H9 (cell line): ENCODE measurements around the gene GP1BA. TPM values are rescaled to one million over a fixed set of nuclear protein-coding genes. Genes with fewer than 3 reads are reported as not detected.

ENCODE experiments used
- DNase-seq: peaks from one replicate; pipeline ENCODE4 v3.0.0-alpha.2; 2017
- H2AFZ ChIP-seq: one replicate; pipeline ENCODE4 v1.6.1; 2013; ENCODE audit warnings: mild to moderate bottlenecking, low read length, control low read depth, moderate library complexity
- H2AK5ac ChIP-seq: 2 replicates; pipeline ENCODE4 v1.6.1; 2013; ENCODE audit warnings: low read length, control low read depth, mixed read lengths; ENCODE audit not compliant: insufficient read length
- H2BK120ac ChIP-seq: one replicate; pipeline ENCODE4 v1.6.1; 2013; ENCODE audit warnings: low read depth, mild to moderate bottlenecking, low read length, control low read depth, inconsistent platforms; ENCODE audit not compliant: poor library complexity, severe bottlenecking
- H2BK12ac ChIP-seq: 2 replicates; pipeline ENCODE4 v1.6.1; 2013; ENCODE audit warnings: low read length, control low read depth, mixed read lengths, low read depth; ENCODE audit not compliant: insufficient read length
- H2BK15ac ChIP-seq: 2 replicates; pipeline ENCODE4 v1.6.1; 2013; ENCODE audit warnings: low read depth, low read length, control low read depth
- H2BK20ac ChIP-seq: one replicate; pipeline ENCODE4 v1.6.1; 2013; ENCODE audit warnings: low read depth, mild to moderate bottlenecking, low read length, control low read depth, inconsistent platforms; ENCODE audit not compliant: poor library complexity, severe bottlenecking
- H2BK5ac ChIP-seq: 2 replicates; pipeline ENCODE4 v1.6.1; 2013; ENCODE audit warnings: low read length, control low read depth, mixed read lengths; ENCODE audit not compliant: insufficient read length
- H3K14ac ChIP-seq: 2 replicates; pipeline ENCODE4 v1.6.1; 2013; ENCODE audit warnings: low read length, control low read depth; ENCODE audit not compliant: insufficient read depth
- H3K18ac ChIP-seq: 2 replicates; pipeline ENCODE4 v1.6.1; 2013; ENCODE audit warnings: low read depth, mild to moderate bottlenecking, mixed read lengths, low read length, control low read depth; ENCODE audit not compliant: insufficient read length
- H3K23ac ChIP-seq: 2 replicates; pipeline ENCODE4 v1.6.1; 2013; ENCODE audit warnings: low read length, control low read depth, mixed read lengths, low read depth; ENCODE audit not compliant: insufficient read length
- H3K23me2 ChIP-seq: 2 replicates; pipeline ENCODE4 v1.6.1; 2013; ENCODE audit warnings: low read depth, mild to moderate bottlenecking, mixed read lengths, low read length, control low read depth; ENCODE audit not compliant: insufficient read length, poor library complexity, severe bottlenecking
- H3K27ac ChIP-seq: 2 replicates; pipeline ENCODE4 v1.5.1; 2013; ENCODE audit warnings: low read length, control low read depth, mixed read lengths, low read depth; ENCODE audit not compliant: insufficient read length
- H3K27me3 ChIP-seq: 2 replicates; pipeline ENCODE4 v1.6.1; 2013; ENCODE audit warnings: low read length, control low read depth, inconsistent platforms; ENCODE audit not compliant: insufficient read depth
- H3K4ac ChIP-seq: 2 replicates; pipeline ENCODE4 v1.6.1; 2013; ENCODE audit warnings: low read depth, mild to moderate bottlenecking, control low read depth, inconsistent platforms, low read length, moderate library complexity
- H3K4me1 ChIP-seq: 2 replicates; pipeline ENCODE4 v1.6.1; 2013; ENCODE audit warnings: low read length, control low read depth, inconsistent platforms; ENCODE audit not compliant: insufficient read depth
- H3K4me2 ChIP-seq: 2 replicates; pipeline ENCODE4 v1.6.1; 2013; ENCODE audit warnings: low read length, control low read depth, mixed read lengths; ENCODE audit not compliant: insufficient read length, insufficient read depth
- H3K56ac ChIP-seq: 2 replicates; pipeline ENCODE4 v1.6.1; 2013; ENCODE audit warnings: low read depth, mild to moderate bottlenecking, mixed read lengths, low read length, control low read depth; ENCODE audit not compliant: insufficient read length
- H3K79me1 ChIP-seq: 2 replicates; pipeline ENCODE4 v1.6.1; 2013; ENCODE audit warnings: low read depth, mild to moderate bottlenecking, moderate library complexity, low read length, control low read depth, inconsistent platforms; ENCODE audit not compliant: insufficient read depth, poor library complexity, severe bottlenecking
- H3K79me2 ChIP-seq: 2 replicates; pipeline ENCODE4 v1.6.1; 2013; ENCODE audit warnings: low read length, control low read depth, inconsistent platforms; ENCODE audit not compliant: insufficient read depth
- H3K9ac ChIP-seq: 2 replicates; pipeline ENCODE4 v1.6.1; 2013; ENCODE audit warnings: low read length, control low read depth, mixed read lengths; ENCODE audit not compliant: insufficient read length; ENCODE audit errors: extremely low read depth
- H3K9me3 ChIP-seq: one replicate; pipeline ENCODE4 v1.6.1; 2013; ENCODE audit warnings: low read depth, low read length, inconsistent platforms; ENCODE audit not compliant: control insufficient read depth
- H3T11ph ChIP-seq: one replicate; pipeline ENCODE4 v1.6.1; 2013; ENCODE audit warnings: mild to moderate bottlenecking, low read length, control low read depth, inconsistent platforms
- H4K20me1 ChIP-seq: one replicate; pipeline ENCODE4 v1.6.1; 2013; ENCODE audit not compliant: control insufficient read depth, insufficient read length, insufficient read depth
- H4K5ac ChIP-seq: 2 replicates; pipeline ENCODE4 v1.6.1; 2013; ENCODE audit warnings: low read depth, mild to moderate bottlenecking, mixed read lengths, low read length, control low read depth; ENCODE audit not compliant: insufficient read length
- H4K8ac ChIP-seq: replicated peaks from 2 replicates; pipeline ENCODE4 v1.6.1; 2013; ENCODE audit warnings: low read length, control low read depth, mixed read lengths, low read depth; ENCODE audit not compliant: insufficient read length
- H4K91ac ChIP-seq: 2 replicates; pipeline ENCODE4 v1.6.1; 2013; ENCODE audit warnings: low read depth, mild to moderate bottlenecking, moderate library complexity, mixed read lengths, low read length, control low read depth; ENCODE audit not compliant: insufficient read length
- H3K27ac Mint-ChIP-seq, 3 experiments: 2 replicates in 2 of 3; 3 replicates in 1 of 3; pipeline ENCODE4 v1.8.0; 2020 to 2021; ENCODE audit warnings: mixed read lengths in 3 of 3, mild to moderate bottlenecking in 1 of 3, moderate library complexity in 1 of 3
- H3K27me3 Mint-ChIP-seq: 2 replicates; pipeline ENCODE4 v1.8.0; 2021; ENCODE audit warnings: low read depth, mild to moderate bottlenecking, moderate library complexity, mixed read lengths
- H3K36me3 Mint-ChIP-seq, 3 experiments: 2 replicates in 2 of 3; 3 replicates in 1 of 3; pipeline ENCODE4 v1.8.0; 2020 to 2021; ENCODE audit warnings: low read depth in 3 of 3, mixed read lengths in 3 of 3; ENCODE audit not compliant: insufficient read depth in 1 of 3
- H3K4me1 Mint-ChIP-seq, 2 experiments: 2 replicates each; pipeline ENCODE4 v1.8.0; 2020; ENCODE audit warnings: mixed read lengths in 2 of 2
- H3K4me3 Mint-ChIP-seq, 2 experiments: 2 replicates in 1 of 2; 3 replicates in 1 of 2; pipeline ENCODE4 v1.8.0; 2020 to 2021; ENCODE audit warnings: mild to moderate bottlenecking in 2 of 2, mixed read lengths in 2 of 2, moderate library complexity in 1 of 2
- H3K9me3 Mint-ChIP-seq, 2 experiments: 2 replicates in 1 of 2; 3 replicates in 1 of 2; pipeline ENCODE4 v1.8.0; 2020; ENCODE audit warnings: mild to moderate bottlenecking in 2 of 2, mixed read lengths in 2 of 2, moderate library complexity in 1 of 2
- WGBS: extraction: QIAGEN DNeasy Blood & Tissue Kit; methylation state at CpG from one replicate; pipeline ENCODE4 v1.1.7; 2013; ENCODE audit warnings: missing lambda C conversion rate, low lambda C conversion rate, mixed read lengths; ENCODE audit not compliant: insufficient read length; ENCODE audit errors: extremely low coverage; 5-methylcytosine and 5-hydroxymethylcytosine counted together
- total RNA-seq: library from RNA; stranded (reverse); gene quantifications from 2 replicates; pipeline ENCODE4 v1.2.1, GENCODE V29; 2021
- TF ChIP-seq, protein P1 (sequence below): fragments of 200-600 bp; sonication (generic); conservative IDR thresholded peaks from 3 replicates; pipeline ENCODE4 v1.8.0; 2021; ENCODE audit warnings: antibody characterized with exemption, mild to moderate bottlenecking

GP1BA gene
- total RNA-seq, 1 experiment from 2014 or later, result not detected

DNA sequence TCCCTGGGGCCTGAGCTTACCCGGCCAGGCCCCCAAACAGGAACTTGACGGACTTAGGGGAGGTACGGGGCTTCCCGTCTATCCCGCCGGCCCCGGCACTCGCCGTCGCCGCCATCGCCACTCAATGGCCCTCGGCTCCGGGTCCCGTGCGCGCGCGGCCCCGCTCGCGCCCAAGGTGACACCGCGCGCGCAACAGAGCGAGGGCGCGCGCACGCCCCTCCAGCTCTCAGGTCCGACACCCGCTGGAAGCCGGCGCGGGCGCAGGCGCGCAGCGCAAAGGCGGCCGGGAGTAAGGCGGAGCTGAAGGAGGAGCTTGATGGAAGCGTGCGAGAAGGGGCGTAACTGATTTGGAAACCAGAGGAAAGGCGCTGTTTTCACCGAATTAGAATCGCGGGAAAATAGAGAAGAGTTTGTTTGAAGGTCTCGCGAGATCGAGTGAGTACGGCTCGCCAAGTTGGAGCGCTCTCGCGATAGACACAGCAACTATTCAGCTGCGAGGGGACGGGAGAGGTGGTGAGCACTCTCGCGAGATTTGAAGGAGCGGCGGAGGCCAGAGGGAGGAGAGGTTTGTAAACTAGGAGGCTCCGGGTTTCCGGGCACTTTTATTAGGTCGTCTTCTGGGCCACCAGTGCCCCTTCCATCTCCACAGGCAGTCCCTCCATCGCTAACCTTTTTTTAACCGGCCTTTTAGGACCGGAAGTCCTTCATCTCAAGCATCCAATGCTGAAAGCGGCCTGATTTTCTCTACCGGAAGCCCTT, 7.9 kb downstream of the GP1BA start, which contains the start of the genes RNF167 and SLC25A11:
TSS of gene RNF167 (plus strand) at position 473 of the 759 bp plus-strand sequence. CDS start 642 bp downstream, outside the sequence.
TSS of gene SLC25A11 (minus strand) at position 251 of the 759 bp plus-strand sequence. CDS start at position 115, 136 bp downstream.
- Mint-ChIP-seq H3K4me1 (peaks cover 20 to 27% of the 10 kb centered on the region in 2 experiments), H3K36me3 (peaks cover 29 to 75% (median 58%) of the 10 kb centered on the region in 3 experiments), H3K27ac (peak within 1 kb of the TSS; percentile 100), H3K27me3 (peaks cover 3% of the 10 kb centered on the region), H3K4me3 (peak within 1 kb of the TSS; percentile 95 to 98), H3K9me3 (no peaks in the 10 kb centered on the region; a peak in 1 of 5 replicates)
- DNase-seq, result peak; percentile 99
- peak within 1 kb of the TSS; percentile 80 for H3K4me2 ChIP-seq
- no peak within 1 kb of the TSS for H3T11ph ChIP-seq
- H3K9ac ChIP-seq, result peak within 1 kb of the TSS; percentile 96
- no peak within 1 kb of the TSS for H2BK15ac ChIP-seq
- H3K27ac ChIP-seq, result peak within 1 kb of the TSS; percentile 81
- no peaks in the 10 kb centered on the region for H3K9me3 ChIP-seq
- no peak within 1 kb of the TSS for H2BK120ac ChIP-seq
- H3K79me1 ChIP-seq, result peaks cover 5% of the 10 kb centered on the region
- H4K20me1 ChIP-seq, result peaks cover 7% of the 10 kb centered on the region
- peak within 1 kb of the TSS; percentile 95 for H3K18ac ChIP-seq
- no peak within 1 kb of the TSS for H2BK20ac ChIP-seq
- H2BK12ac ChIP-seq, result no peak within 1 kb of the TSS
- no peaks in the 10 kb centered on the region for H3K27me3 ChIP-seq
- TF ChIP-seq, protein P1, sequence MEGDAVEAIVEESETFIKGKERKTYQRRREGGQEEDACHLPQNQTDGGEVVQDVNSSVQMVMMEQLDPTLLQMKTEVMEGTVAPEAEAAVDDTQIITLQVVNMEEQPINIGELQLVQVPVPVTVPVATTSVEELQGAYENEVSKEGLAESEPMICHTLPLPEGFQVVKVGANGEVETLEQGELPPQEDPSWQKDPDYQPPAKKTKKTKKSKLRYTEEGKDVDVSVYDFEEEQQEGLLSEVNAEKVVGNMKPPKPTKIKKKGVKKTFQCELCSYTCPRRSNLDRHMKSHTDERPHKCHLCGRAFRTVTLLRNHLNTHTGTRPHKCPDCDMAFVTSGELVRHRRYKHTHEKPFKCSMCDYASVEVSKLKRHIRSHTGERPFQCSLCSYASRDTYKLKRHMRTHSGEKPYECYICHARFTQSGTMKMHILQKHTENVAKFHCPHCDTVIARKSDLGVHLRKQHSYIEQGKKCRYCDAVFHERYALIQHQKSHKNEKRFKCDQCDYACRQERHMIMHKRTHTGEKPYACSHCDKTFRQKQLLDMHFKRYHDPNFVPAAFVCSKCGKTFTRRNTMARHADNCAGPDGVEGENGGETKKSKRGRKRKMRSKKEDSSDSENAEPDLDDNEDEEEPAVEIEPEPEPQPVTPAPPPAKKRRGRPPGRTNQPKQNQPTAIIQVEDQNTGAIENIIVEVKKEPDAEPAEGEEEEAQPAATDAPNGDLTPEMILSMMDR, result no peak
- peak within 1 kb of the TSS; percentile 83 for H2AFZ ChIP-seq
- peak within 1 kb of the TSS; percentile 44 for H3K56ac ChIP-seq
- peak within 1 kb of the TSS; percentile 91 for H3K14ac ChIP-seq
- H3K23me2 ChIP-seq, result peaks cover 17% of the 10 kb centered on the region
- no peak within 1 kb of the TSS for H3K4ac ChIP-seq
- no peak within 1 kb of the TSS for H4K91ac ChIP-seq
- no peak within 1 kb of the TSS for H2BK5ac ChIP-seq
- H4K8ac ChIP-seq, result no peak within 1 kb of the TSS
- H3K23ac ChIP-seq, result no peak within 1 kb of the TSS
- H3K79me2 ChIP-seq, result peaks cover 6% of the 10 kb centered on the region; the same call in 1 of the 2 replicates
- no peak within 1 kb of the TSS for H4K5ac ChIP-seq
- H2AK5ac ChIP-seq, result no peak within 1 kb of the TSS
- no CpG with 5 or more reads among the region's 72 CpGs for WGBS
- H3K4me1 ChIP-seq, result no peaks in the 10 kb centered on the region
